GM18502 (cell line): ENCODE results near the gene IFT20.
A peak's percentile ranks its signal among the peaks of the same experiment; 100 is the strongest.
"Not testable (repeated sequence)": the region's sequence is repeated elsewhere in the genome, so short reads cannot be mapped to it uniquely, and the experiment has no call there.

Source experiments
- ATAC-seq: cut with Tn5 transposase; IDR thresholded peaks from one replicate; pipeline ENCODE4 v1.9.1; 2021; ENCODE audit warnings: mild to moderate bottlenecking; ENCODE audit not compliant: unreplicated experiment, poor library complexity

The IFT20 gene

DNA sequence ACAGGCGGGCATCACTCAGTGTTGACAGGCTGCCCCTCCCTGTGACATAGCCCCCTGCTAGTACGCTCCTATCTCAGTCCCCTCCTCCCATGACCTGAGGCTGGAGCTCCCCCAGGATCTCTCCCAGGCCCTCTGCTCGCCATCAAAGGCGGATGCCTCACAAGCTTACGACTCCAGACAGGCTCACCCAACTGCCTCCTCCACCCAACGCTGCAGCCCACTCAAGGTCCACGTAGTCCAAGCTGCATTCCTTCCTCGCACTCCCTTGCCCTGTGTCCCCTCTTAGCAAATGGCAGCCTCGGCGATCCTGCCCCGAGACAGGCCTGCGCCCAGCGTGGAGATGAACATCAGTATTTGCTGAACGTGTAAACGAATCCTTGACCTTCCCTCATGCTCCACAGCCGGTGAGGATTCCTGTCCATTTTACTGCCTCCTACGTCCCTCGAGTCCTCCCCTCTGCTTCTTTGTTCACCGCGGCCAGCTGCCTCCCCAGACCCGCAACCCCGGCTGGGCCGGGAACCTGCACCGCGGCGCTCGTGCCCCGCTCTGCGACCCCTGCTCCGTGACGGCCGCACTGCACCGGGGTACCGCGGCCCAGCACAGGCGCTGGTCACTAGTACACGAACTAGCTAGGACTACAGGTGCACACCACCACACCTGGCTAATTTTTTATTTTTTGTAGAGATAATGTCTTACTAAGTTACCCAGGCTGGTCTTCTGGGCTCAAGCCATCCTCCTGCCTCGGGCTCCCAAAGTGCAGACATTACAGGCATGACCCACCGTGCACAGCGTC is 17.1 kb downstream of the IFT20 start:
- peak; percentile 11 for ATAC-seq

DNA sequence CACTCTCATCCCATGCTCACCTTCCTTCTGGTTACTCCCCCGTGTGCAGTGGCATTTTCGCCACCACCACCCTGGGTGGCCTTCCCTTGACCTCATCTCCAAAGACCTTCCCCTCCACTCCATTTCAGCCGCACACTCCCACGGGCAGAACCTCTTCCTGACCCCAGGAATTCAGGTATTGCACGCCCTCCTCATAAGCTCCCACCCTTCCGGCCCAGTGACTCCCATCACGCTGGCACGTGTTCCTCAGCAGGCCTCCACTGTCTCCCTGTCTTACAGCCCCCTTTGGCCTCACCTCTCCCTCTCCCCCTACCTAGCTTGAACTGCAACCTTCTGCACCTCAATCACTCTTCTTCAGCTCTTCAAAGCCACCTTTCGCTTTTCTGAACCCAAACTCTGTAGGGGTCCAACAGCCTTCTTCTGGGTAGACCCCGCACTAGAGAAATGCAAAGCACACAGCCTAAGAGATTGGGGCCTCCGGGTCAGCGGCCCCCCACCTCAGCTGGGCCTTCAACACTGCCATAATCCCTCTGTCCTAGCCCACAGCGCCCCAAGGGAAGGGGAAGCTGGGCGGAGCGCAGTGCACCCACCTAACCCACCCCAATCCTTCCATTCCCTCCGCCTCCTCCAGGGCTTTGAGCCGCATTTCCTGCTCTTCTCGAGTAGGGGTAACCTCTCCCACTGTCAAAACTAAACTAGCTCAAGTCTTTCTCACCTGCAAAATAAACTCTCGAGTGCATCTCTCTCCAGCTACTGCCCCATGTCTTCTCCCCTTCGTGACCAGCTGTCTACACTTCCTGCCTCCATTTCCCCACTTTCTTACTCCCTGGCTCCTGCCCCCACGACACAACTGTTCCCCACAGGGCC is 17.9 kb downstream of the IFT20 start:
- ATAC-seq = no peak

DNA sequence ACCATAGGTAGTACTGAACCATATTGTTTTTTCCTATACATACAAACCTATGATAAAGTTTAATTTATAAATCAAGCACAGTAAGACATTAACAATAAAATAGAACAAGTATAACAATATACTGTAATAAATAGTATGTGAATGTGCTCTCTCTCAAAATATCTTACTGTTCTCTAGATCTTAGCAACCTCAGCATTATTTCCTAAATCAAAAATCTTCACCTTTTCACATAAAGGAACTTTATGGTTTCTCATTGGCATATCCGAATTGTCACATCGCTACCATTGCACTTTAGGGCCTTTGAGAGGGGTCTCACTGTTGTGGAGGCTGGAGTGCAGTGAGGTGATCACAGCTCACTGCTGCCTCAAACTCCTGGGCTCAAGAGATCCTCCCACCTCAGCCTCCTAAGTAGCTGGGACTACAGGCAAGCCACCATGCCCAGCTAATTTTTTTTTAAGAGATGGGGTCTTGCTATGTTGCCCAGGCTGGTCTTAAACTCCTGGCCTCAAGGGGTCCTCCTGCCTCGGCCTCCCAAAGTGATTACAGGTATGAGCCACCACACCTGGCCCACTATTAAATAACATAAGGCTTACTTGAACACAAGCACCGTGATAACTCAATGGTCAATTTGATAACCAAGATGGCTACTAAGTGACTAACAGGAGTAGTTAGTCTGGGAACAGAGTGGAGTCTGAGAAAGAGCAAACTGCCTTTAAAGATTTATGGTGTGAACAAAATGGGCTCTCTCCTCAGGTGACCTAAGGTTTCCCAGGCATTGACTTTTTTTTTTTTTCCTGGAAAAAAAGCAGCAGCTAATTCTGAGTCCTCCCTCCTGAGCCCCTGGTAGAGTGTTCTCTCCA is 19.2 kb downstream of the IFT20 start:
- ATAC-seq = no peak

DNA sequence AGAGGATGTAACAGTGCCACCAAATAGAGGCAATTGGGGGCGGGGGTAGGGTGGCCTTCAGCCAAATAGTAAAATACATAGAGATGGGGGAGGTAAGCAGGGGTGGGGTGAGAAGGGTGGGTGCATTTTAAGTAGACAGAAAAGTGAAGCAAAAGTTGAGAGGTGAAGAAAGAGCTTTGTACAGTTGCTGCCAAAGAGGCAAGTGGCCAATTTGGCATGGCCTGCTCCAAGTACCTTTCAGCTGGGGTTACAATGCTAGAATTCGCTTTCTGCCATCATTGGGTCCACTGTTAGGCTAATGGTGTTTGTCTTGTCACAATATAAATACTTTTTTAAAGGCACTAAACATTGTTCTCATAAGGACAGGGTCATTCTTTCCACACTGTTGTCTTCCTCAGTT is 21.4 kb downstream of the IFT20 start:
- no peak for ATAC-seq

DNA sequence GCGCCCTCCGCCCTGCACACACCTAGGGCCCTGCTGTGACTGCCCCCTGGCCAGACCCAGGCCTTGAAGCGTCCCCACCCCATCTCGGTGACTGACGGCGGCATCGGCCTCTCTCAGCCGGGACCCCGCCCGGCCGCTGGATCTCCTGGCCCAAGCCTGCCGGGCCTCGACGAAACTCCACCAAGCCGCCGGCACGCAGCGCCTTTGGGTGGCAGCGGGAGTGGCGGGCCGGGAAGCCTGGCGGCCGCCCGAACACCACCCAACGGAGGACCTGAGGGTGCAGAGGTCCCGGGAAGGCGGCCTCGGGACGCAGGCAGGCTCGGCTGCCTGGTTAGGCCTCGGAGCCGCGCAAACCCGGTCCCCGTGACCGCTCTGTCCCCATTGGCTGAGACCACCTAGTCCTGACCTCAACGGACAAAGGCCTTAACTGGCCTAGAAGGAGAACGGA is 28.3 kb downstream of the IFT20 start:
- ATAC-seq = no peak

GRCh38 chr17:28298449-28298848 is 36.8 kb downstream of the IFT20 start:
- no peak for ATAC-seq

DNA sequence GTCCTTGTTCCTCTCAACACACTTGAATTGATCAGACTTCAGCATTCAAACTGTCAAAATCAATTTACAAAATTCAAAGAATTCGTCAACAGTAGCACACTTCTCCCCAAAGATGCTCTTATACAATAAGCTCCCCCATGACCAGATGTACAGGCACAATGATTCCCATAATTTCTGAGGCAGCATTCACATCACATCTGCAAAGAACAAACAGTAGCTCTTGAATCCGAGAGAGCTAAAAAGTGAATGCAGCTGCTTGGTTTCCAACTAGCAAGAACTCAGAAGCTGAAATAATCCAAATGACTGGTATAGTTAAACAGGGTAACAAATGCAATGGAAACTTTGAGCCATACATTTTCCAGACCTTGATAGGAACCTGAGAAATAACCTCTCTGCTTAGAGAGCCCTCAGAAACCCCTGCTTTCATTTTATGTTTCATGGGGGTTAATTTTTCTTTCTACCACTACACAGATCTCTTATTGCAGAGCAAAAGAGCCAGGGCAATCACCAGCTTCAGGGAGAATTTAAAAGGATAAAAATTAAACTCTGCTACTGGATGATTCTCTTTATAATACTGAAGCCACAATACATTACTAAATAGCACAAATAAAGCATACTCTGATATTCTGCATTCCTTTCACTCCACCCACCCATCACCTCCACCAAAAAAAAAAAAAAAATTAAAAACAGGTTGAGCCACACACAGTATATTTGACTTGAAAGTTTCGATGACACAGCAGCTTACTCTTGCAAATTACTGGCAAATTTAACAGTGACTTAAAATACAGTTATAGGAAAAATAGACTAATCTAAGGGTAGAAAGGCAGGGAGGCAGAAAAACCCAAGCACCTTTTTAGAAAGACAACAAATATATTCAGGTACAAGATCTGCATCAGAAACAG is 39.3 kb downstream of the IFT20 start:
- ATAC-seq = no peak

GRCh38 chr17:28293994-28294393 is 41.3 kb downstream of the IFT20 start:
- ATAC-seq = no peak

DNA sequence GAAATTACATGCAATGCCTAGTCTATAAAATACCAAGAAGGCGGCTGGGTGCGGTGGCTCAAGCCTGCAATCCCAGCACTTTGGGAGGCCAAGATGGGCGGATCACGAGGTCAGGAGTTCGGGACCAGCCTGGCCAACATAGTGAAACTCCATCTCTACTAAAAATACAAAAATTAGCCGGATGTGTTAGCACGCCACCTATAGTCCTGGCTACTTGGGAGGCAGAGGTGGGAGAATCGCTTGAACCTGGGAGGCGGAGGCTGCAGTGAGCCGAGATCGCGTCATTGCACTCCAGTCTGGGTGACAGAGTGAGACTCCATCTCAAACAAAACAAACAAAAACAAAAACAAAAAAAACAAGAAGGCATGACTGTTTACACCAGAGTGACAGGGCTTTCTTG is 42.4 kb downstream of the IFT20 start:
- ATAC-seq = not testable (repeated sequence)

- no peak for ATAC-seq
These were observed 43.4 kb downstream of the IFT20 start for GRCh38 chr17:28291780-28292330.

- no peak for ATAC-seq
These were observed 44.6 kb downstream of the IFT20 start for GRCh38 chr17:28290703-28291102.

DNA sequence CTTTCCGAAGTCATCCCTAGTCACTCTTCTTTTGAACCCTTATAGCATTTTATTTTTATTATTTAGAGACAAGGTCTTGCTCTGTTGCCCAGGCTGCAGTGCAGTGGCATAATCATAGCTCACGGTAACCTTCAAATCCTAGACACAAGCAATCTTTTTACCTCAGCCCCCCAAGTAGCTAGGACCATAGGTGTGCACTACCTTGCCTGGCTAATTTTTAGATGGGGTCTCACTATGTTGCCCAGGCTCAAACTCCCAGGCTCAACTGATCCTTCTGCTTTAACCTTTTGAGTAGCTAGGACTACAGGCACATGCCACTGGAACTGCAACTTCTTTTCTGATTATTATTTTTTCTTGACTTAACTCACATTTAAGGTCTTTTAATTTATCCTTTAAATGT is 49.3 kb downstream of the IFT20 start:
- ATAC-seq = no peak

GRCh38 chr17:28282596-28282995 is 52.7 kb downstream of the IFT20 start:
- ATAC-seq = no peak

- no peak for ATAC-seq
These were observed 54.4 kb downstream of the IFT20 start for GRCh38 chr17:28280826-28281225.

GRCh38 chr17:28279411-28279810 is 55.9 kb downstream of the IFT20 start:
- ATAC-seq = no peak
